Inflammatory macrophage treated with lipopolysaccharide for 4 hours (primary cell): Measurements from ENCODE around the gene GNMT.
A peak's percentile ranks its signal among the peaks of the same experiment; 100 is the strongest.
"Not testable (repeated sequence)": the region's sequence is repeated elsewhere in the genome, so short reads cannot be mapped to it uniquely, and the experiment has no call there.

ENCODE experiments used
- DNase-seq: peaks from one replicate; pipeline ENCODE4 v3.0.0-alpha.2; 2020

The GNMT gene

DNA sequence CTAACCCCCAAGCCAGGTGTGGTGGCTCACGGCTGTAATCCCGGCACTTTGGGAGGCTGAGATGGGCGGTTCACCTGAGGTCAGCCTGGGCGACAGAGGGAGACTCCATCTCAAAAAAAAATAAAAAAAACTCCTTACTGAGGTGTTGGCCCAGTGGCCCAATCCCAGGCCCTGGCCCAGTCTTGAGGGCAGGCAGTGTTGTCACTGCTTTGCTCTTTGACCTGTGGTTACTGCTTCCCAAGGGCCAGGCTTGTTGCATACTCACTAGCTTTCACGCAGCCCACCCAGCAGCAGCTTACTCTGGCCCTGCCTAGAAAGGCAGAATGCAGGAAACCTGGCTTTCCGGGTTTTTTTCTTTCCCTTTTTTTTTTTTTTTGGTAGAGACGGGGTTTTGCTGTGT lies 18.1 kb upstream of the GNMT start:
- DNase-seq = no peak

DNA sequence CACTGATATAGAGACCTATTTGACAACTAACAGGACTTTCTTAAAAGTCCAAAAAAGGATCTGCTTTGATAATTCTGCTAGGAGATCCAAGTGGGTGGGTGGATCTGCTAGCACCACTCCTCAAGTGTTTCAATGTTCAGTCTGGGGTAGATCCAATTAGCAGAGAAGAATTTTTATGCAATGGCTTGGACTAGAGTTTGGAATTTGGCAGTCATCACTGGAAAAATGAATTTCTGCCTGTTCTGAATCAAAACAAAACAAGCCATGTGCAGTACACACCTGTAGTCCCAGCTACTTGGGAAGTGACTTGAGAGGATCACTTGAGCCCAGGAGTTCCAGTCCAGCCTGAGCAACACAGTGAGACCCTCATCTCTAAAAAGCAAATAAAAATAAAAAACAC lies 12.6 kb upstream of the GNMT start:
- no peak for DNase-seq

DNA sequence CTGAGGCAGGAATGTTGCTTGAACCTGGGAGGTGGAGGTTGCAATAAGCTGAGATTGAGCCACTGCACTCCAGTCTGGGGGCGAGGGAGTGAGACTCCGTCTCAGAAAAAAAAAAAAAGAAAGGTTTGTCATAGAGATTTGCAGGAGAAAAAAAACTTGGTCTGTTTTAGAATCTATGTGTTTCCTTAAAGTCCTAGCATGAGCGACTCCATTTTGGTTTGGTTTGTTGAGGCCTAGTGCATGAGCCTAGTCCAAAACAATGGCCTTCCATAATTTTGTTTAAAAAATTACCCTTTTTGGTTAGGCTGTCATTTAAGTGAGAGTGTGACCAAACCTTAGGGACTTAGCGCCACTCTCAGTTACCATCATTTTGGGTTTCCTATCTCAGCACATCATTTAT lies 8.2 kb upstream of the GNMT start:
- no peak for DNase-seq

GRCh38 chr6:42954405-42954804 lies 6.1 kb upstream of the GNMT start:
- not testable (repeated sequence) for DNase-seq

DNA sequence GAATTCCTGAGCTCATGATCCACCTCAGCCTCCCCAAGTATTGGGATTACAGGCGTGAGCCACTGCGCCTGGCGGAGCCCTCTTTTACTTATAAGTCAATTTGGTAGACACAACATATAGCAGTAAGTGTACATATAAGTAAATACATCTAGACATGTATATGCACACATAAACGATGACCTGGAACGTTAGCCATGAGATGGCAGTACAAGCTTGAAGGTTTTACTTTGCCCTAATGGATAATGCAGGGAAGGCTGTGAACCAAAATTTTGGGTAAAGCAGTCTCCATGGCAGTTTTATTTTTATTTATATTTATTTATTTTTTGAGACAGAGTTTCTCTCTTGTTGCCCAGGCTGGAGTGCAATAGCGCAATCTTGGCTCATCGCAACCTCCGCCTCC lies 2.4 kb upstream of the GNMT start:
- DNase-seq = no peak

- no peak for DNase-seq
Measured at GRCh38 chr6:42959917-42960242, 674 bp upstream of the GNMT start.

- DNase-seq = no peak
Measured at GRCh38 chr6:42961020-42961470, 491 bp downstream of the GNMT start.

- DNase-seq = no peak
Measured at GRCh38 chr6:42962096-42962495, 1.5 kb downstream of the GNMT start.

DNA sequence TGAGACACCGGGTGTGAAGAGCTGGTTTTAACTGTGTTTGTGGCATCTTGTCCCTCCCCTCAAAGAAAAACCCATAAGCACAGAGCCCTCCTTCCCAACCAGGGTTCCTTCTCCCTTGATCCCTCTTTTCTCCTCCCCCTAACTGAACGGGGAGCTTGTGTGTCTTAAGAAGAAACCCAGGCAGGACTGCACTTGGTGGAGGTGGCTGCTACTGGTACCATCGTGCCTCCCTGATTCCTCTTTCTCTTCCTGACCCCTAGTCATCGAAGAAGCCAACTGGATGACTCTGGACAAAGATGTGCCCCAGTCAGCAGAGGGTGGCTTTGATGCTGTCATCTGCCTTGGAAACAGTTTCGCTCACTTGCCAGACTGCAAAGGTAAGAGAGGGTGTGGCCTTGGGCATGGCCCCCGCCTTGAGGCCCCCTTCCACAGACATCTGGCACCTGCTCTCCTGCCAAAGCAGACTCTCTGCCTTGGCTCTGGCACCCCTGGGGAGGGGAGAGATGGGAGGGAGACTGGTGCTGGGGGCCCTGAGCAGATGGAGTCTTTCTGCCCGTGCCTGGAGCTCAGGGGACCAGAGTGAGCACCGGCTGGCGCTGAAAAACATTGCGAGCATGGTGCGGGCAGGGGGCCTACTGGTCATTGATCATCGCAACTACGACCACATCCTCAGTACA lies 2.1 kb downstream of the GNMT start:
- DNase-seq = no peak

- no peak for DNase-seq
Measured at GRCh38 chr6:42963179-42963854, 2.8 kb downstream of the GNMT start.

DNA sequence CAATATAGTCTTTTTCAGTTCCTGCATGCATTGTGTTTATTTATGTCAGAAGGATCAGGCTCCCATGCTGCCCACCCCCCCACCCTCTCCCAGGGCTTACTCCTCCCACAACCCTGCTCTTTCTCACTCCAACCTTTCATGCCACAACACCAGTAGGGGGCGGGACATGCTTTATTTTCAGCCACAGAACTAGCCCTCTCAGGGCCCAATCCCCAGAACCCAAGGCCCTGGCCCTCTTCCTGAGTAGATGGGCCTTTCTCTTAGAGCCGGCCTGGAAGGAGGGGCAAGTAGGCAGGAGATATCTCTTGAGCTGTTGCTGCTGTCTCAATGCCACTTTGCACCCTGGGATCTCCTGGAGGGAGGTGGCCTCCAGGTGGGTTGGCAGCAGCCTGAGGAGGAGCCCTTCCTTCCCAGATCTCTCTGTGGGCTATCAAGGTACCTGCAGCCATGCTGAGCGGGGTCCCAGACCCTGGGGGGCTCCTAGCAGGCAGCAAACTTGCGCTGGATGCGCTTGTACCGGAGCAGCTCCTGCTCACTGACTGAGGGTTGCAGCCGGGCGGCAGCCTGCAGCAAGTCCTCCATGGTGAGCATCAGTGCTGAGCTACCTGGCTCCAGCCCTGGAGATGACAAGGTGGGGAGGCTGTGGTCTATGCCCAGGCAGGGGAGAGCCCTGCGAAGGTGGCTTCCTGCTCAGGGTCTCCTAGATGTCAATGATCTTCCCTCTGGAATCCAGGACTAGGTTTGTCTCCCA lies 3.5 kb downstream of the GNMT start:
- peak; percentile 49 for DNase-seq

GRCh38 chr6:42966571-42966970 lies 6.0 kb downstream of the GNMT start:
- DNase-seq = peak; percentile 59

- no peak for DNase-seq
Measured at GRCh38 chr6:42967228-42967627, 6.7 kb downstream of the GNMT start.

DNA sequence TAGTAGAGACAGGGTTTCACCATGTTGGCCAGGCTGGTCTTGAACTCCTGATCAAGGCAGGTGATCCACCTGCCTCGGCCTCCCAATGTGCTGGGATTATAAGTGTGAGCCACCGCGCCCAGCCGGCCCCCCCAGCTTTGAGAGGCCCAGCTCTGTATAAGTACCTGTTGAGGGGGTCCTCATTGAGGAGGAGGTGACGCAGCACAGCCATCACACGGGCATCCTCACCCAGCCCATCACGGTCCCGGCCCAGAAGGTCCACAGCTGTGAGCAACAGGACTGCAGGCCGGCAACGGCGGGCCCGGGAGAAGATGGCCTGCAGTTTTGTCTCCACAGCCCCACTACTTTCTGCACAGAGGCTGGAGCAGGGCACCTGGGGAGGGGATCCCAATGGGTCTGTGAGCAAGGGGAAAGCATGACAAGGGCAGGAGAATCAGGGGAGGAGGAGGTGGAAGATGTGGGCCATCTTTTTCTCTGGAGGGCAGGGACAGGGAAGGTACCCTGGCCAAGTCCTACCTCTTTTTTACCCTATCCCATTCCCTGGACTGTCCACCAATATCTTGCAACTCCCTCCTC lies 7.7 kb downstream of the GNMT start:
- DNase-seq = no peak

- DNase-seq = no peak
Measured at GRCh38 chr6:42968783-42969182, 8.2 kb downstream of the GNMT start.

GRCh38 chr6:42969431-42969830 lies 8.9 kb downstream of the GNMT start:
- no peak for DNase-seq

GRCh38 chr6:42969934-42970333 lies 9.4 kb downstream of the GNMT start:
- no peak for DNase-seq

DNA sequence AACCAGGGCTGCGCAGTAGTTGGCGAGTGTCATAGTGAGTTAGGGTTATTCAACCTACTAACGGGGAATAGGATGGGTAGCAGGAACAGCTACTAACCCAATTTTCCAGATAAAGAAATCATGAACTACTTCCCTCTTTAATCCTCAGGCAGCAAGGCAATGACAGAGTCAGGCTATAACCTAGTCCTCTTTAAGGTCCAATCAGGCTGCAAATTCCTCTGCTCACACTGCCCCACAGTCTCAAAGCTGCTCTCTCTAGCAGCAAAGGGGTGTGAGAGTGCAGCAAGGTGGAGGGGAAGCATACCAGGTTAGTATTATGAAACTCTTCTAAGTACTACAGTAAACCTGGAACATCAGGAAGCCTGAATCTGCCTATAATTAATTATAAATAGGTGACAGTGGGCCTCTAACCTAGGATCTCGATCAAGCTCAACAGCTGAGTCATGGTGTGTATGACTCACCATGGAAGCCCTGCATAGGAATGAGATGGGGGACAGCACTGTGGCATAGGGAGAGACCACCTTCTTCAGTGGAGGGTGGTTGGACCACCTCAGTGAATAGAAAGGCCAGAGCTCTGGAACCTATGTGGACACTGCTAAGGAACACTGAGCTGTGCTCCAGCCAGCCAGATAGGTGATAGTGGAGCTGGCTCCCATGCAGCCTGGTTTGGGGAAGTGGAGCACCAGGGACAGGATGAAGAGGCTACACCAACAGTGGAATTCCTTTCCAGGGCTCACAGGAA lies 10.5 kb downstream of the GNMT start:
- DNase-seq = peak; percentile 13

DNA sequence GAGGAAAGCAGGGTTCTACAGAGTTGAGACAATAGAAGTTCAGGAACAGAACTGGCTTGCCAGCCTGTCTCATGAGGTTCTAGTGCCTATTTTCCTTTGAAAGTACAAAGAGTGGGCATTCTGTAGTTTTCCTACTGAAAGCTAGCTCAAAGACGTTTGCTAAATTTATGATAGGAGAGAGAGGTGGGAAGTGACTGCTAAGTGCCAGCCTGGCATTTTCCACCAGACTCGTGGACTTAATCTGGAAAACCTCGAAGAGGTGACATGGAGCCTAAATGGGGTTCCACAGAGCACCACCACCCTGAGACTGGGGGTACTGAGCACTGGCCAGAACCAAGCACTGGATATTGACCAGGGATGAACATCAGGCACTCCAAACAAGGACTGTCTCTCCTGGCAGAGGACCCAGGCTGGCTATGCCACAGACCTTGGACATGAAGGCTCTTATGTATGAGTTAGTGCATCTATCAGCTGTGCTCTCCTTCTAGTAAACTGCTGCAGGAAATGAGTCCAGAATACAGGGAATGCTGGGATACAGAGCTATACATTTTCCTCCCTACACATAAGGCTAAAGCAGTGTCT lies 11.3 kb downstream of the GNMT start:
- DNase-seq = no peak

GRCh38 chr6:42973926-42974325 lies 13.4 kb downstream of the GNMT start:
- DNase-seq = peak; percentile 81

DNA sequence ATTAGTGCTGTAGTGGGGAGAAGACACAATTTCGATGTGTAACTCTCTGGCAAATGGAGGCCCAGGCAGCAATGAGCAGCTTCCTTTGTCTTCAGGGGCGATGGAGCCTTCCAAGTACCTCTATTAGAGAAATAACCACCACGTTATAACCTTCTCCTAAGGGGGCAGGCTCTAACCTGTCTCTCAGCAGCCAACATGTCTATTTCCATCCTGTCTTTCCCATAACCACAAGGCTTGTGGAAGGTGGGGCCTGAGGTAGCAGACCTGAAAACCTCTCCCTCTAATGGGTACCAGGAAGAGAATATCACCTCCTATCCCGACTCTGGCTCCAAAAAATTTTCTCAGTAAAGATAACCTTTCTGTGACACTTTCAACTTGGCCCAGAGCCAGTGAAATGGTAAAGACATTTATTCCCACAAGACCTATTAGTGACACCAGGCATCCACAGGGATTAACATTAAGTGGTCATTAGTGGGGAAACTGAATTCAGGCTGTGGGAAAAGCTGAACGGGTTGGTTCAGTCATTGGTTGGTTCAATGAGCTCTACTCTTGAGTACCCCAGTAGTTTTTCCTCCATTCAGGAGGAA lies 14.5 kb downstream of the GNMT start:
- DNase-seq = no peak

DNA sequence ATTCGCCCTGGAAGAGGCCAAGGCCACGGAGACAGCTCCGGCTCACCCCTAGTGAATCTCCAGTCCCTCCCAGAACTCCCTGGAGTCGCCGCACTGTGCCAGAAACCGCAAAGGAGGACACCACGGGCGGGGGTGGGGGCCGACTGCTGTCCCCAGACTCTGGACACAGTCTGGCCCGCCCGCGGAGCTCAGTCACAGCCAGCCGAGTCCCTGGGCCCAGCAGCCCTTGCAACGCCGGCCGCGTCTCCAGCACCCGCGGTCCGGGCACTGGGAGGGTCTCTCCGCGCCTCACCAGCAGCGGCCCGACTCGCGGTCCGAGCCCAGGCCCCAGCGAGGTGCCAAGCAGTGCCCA lies 17.9 kb downstream of the GNMT start:
- peak; percentile 34 for DNase-seq
